Regular cardiac myocyte (primary cell): Measurements from ENCODE around the gene RANGAP1. TPM values are rescaled to one million over a fixed set of nuclear protein-coding genes. Genes with fewer than 3 reads are reported as not detected.

Source experiments
- total RNA-seq: library from RNA; depleted of rRNA; stranded (reverse); fragments of >200 nt; gene quantifications from 2 replicates; pipeline ENCODE4 v1.2.3, GENCODE V29; 2014

RANGAP1 gene
- 56.9 and 184 TPM in 2 replicates for total RNA-seq

GRCh38 chr22:41285820-41286638 is at the start of gene RANGAP1:
Gene RANGAP1, minus strand, starts transcription at chr22:41286187. Its CDS starts 5,143 bp downstream, at chr22:41281044.

DNA sequence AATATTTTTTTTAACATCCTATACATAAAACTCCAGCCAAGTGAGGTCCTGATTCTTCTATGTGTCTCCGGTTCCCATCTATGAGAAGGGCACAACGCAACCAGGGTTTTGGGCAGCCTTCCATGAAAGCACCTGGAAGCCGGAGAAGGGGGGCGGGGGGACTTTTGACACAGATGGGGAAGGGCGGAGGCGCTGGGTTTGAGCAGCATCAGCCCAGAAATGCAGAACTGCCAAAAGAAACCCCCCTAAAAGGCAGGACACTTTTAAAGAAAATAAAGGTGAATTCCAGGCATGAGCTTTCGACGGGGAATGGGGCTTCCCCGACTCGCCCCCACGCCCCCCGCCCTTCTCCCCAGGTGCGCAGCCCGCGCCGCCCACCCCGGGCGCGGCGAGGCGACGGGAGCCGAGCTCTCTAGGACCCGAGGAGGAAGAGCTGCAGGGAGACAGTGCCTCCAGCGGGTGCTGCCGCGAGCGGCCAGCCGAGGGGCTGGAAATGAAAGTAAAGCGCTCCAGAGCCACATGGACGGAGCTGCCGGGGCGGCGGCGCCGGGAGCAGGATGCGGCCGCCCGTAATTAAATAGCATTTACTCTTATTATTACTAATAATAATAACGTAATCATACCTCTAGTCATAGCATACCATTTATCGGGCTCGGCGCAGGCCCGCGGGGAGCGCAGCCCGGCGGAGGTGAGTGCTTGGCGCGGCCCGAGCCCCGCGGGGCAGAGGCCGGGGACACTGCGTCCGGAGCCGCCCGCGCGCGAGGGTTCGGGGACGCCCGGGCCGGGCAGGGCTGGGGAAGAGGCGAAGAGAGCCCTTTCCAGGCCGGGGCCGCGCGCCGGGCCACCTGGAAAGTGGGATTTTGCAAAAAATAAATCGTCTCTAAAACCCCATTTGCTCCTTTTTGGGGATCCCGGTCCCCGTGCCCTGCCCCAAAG is 15.4 kb upstream of the RANGAP1 start, which contains the start of gene ZC3H7B:
Gene ZC3H7B (plus strand): TSS at position 441 of the 936 bp plus-strand sequence. CDS start 19,136 bp downstream, outside the sequence.

DNA sequence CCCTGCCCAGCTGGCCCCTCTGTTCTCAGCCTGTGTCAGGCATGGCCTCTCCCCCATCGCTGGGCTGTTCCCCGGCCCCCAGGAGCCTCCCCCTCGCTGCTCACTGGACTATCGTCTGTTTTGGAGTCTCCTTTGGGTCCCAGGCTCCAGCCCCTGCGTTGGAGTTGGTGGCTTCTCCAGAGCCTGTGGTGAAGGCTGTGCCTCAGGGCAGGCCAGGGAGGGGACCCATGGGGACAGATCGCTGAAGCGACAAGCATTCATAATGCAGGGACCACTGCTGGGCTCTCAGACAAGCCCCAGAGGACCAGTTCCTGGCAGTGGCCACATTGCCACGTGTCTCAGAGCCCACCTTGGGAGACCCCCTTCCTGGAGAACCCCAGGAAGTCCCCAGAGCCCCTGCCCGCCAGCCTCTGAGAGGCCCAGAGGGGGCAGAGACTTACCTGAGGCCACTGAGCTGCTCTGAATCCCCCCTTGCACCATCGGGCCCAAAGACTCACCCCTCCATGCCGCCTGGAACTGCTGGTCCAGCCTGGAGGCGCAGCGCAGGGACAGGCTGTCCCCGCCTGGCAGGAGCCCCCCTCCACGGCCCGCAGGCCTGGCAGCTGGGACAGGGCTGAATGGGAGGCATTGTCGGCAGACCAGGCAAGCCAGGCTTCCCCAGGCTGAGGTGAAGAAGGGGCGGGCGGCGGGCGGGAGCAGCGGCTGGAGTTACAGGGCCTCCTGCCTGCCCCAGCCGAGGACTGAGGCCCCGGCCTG is 45.4 kb downstream of the RANGAP1 start, which contains the start of gene CHADL:
Gene CHADL (minus strand): TSS at position 555 of the 756 bp plus-strand sequence. CDS start 50 bp downstream, at position 505.

GRCh38 chr22:41204992-41205900 is 80.7 kb downstream of the RANGAP1 start, which contains the start of gene L3MBTL2:
Gene L3MBTL2, plus strand, starts transcription at chr22:41205312. Its CDS starts 51 bp downstream, at chr22:41205363.

Other genes with a start within 250 kb of the RANGAP1 start
- 19.4 and 24.8 TPM in 2 replicates for gene EP300, start 193.6 kb downstream of the RANGAP1 start, total RNA-seq
- gene L3MBTL2, start 80.9 kb downstream of the RANGAP1 start, total RNA-seq, result 12.4 and 28.2 TPM in 2 replicates
- gene CHADL, start 45.3 kb downstream of the RANGAP1 start, total RNA-seq, result 0.96 and 1.4 TPM in 2 replicates
- 47.9 and 56.4 TPM in 2 replicates for gene ZC3H7B, start 15.3 kb upstream of the RANGAP1 start, total RNA-seq
- gene TEF, start 95.8 kb upstream of the RANGAP1 start, total RNA-seq, result 3.6 and 7.0 TPM in 2 replicates
- gene TOB2, start 160.6 kb upstream of the RANGAP1 start, total RNA-seq, result 9.0 and 19.9 TPM in 2 replicates
- 47.6 and 93.9 TPM in 2 replicates for gene PHF5A, start 182.5 kb upstream of the RANGAP1 start, total RNA-seq
- 57.5 and 103 TPM in 2 replicates for gene ACO2, start 182.9 kb upstream of the RANGAP1 start, total RNA-seq